Kidney (tissue), 14 donors: Measurements from ENCODE around the gene PTPRS. TPM values are rescaled to one million over a fixed set of nuclear protein-coding genes. Genes with fewer than 3 reads are reported as not detected.
"Not testable (repeated sequence)": the region's sequence is repeated elsewhere in the genome, so short reads cannot be mapped to it uniquely, and the experiment has no call there.

Experiments
- DNase-seq, 5 donors: peaks; one replicate each; pipeline ENCODE4 v3.0.0-alpha.2; 2013 to 2020
- FAIRE-seq: peaks from 2 replicates; lab custom pipeline; 2012; peaks lifted over from hg19 to GRCh38; lab: Jason Lieb, UNC
- H3K27ac ChIP-seq, 2 donors: one replicate each; pipeline ENCODE4 v1.7.0; 2013; ENCODE audit warnings: low read depth in 2 of 2, low read length in 2 of 2, inconsistent platforms in 1 of 2
- H3K27me3 ChIP-seq: one replicate; pipeline ENCODE4 v1.7.1; 2013; ENCODE audit warnings: low read length, inconsistent platforms; ENCODE audit not compliant: control insufficient read depth, insufficient read depth
- H3K36me3 ChIP-seq, 3 donors: one replicate each; pipeline versions ENCODE4 v1.7.0 to v1.7.1; 2013; ENCODE audit warnings: low read length in 3 of 3, control low read depth in 1 of 3, inconsistent platforms in 1 of 3; ENCODE audit not compliant: insufficient read depth in 3 of 3, control insufficient read depth in 2 of 3
- H3K4me1 ChIP-seq, 3 donors: one replicate each; pipeline versions ENCODE4 v1.7.0 to v1.7.1; 2013; ENCODE audit warnings: low read length in 3 of 3, inconsistent platforms in 1 of 3, low read depth in 1 of 3; ENCODE audit not compliant: control insufficient read depth in 2 of 3, insufficient read depth in 2 of 3
- H3K4me3 ChIP-seq, 3 donors: one replicate each; pipeline versions ENCODE4 v1.7.0 to v1.8.1; 2013; ENCODE audit warnings: low read length in 3 of 3, control low read depth in 1 of 3, inconsistent platforms in 1 of 3
- H3K9ac ChIP-seq, 3 donors: one replicate each; pipeline versions ENCODE4 v1.7.0 to v1.7.1; 2013; ENCODE audit warnings: low read length in 3 of 3, control low read depth in 1 of 3, inconsistent platforms in 1 of 3
- H3K9me3 ChIP-seq, 3 donors: one replicate each; pipeline versions ENCODE4 v1.7.0 to v1.7.1; 2013; ENCODE audit warnings: low read length in 3 of 3, control low read depth in 1 of 3, inconsistent platforms in 1 of 3; ENCODE audit not compliant: control insufficient read depth in 2 of 3, insufficient read depth in 1 of 3
- CTCF ChIP-seq: IDR thresholded peaks from 3 replicates; pipeline ENCODE4 v1.5.1; 2012; ENCODE audit warnings: mild to moderate bottlenecking, moderate library complexity, borderline replicate concordance; ENCODE audit not compliant: insufficient read depth; ENCODE audit errors: extremely low read depth
- intact Hi-C: fragments of 100-400 bp; cut with DNase I; formaldehyde crosslinking; loops from one replicate; pipeline ENCODE4 v1.11.1; 2022
- polyA plus RNA-seq: library from polyadenylated mRNA; stranded (reverse); fragments of 350-450 nt; fragmentation: Illumina TruSeq; extraction: RNeasy Lipid Tissue Mini Kit (QIAGEN cat#74804); gene quantifications from one replicate; pipeline ENCODE4 v1.2.3, GENCODE V29; 2014; ENCODE audit warnings: low read depth, low replicate concordance; ENCODE audit not compliant: insufficient read depth
- total RNA-seq: library from RNA; stranded (reverse); fragmentation: NEBNext Ultra II Directional; extraction: Animal tissue kit (Norgen Biotek cat#: 25700); gene quantifications from one replicate; pipeline ENCODE4 v1.2.1, GENCODE V29; 2021
- donor health status: control.
- donor health status: control.
- donor health status: control.
- donor health status: control.
- donor health status: control.
- donor health status: DM: yes; HTN: yes; CAD: no.
- donor health status: Normal renal cell carcinoma (clear cell type).

Gene PTPRS
- total and polyA plus RNA-seq, 2 donors from 2014 or later = 7.2 to 103 TPM

GRCh38 chr19:5386841-5387240, 46.2 kb upstream of the PTPRS start:
- FAIRE-seq (no peak), DNase-seq (no peak)
- Histone ChIP-seq H3K27me3 (no peaks in the 10 kb centered on the region), H3K4me1 (no peaks in the 10 kb centered on the region), H3K9me3 (peaks cover 0 to 5% (median 4%) of the 10 kb centered on the region in 3 donors), H3K9ac (no peak overlapping the region), H3K4me3 (no peak overlapping the region), H3K27ac (no peak overlapping the region), H3K36me3 (no peaks in the 10 kb centered on the region)
- TF ChIP-seq CTCF = no peak
- intact Hi-C loops = no loop called here

- H3K9me3 ChIP-seq, H3K9ac ChIP-seq, FAIRE-seq, H3K4me1 ChIP-seq, H3K27me3 ChIP-seq, H3K4me3 ChIP-seq, DNase-seq, H3K36me3 ChIP-seq, intact Hi-C loops, H3K27ac ChIP-seq: not testable (repeated sequence)
Observed at GRCh38 chr19:5381197-5381596, 40.6 kb upstream of the PTPRS start.

GRCh38 chr19:5380215-5380919, 39.8 kb upstream of the PTPRS start:
- DNase-seq = no peak
- intact Hi-C loops = no loop called here
- Histone ChIP-seq H3K9ac (no peak overlapping the region), H3K27me3 (no peaks in the 10 kb centered on the region), H3K9me3 (peaks cover 0 to 4% (median 0%) of the 10 kb centered on the region in 3 donors), H3K4me1 (no peaks in the 10 kb centered on the region), H3K4me3 (no peak overlapping the region), H3K27ac (no peak overlapping the region), H3K36me3 (no peaks in the 10 kb centered on the region)
- no peak for FAIRE-seq
- TF ChIP-seq CTCF = no peak

GRCh38 chr19:5376928-5377327, 36.3 kb upstream of the PTPRS start:
- DNase-seq (no peak), FAIRE-seq (no peak)
- Histone ChIP-seq H3K4me3 (no peak overlapping the region), H3K4me1 (no peaks in the 10 kb centered on the region), H3K27ac (no peak overlapping the region), H3K27me3 (no peaks in the 10 kb centered on the region), H3K36me3 (no peaks in the 10 kb centered on the region), H3K9me3 (peaks cover 0 to 2% (median 0%) of the 10 kb centered on the region in 3 donors), H3K9ac (no peak overlapping the region)
- intact Hi-C loops = no loop called here
- TF ChIP-seq CTCF = no peak
